HepG2 (cell line): Measurements from ENCODE around the gene POLR2M. TPM values are rescaled to one million over a fixed set of nuclear protein-coding genes. Genes with fewer than 3 reads are reported as not detected.

Experiments used
- ATAC-seq: fragments of 200-7000 bp; cut with Tn5 transposase; 3 replicates; pipeline ENCODE4 v1.9.1; 2020; ENCODE audit warnings: mild to moderate bottlenecking, moderate library complexity
- BruUV-seq: library from RNA; stranded (reverse); fragments of 400-500 nt; replicated peaks from 2 replicates; lab custom pipeline; 2021; lab: Mats Ljungman, UMichigan
- CTCF ChIA-PET: fragments of 300-600 bp; formaldehyde crosslinking; extraction: SDS; loops from one replicate; lab custom pipeline; 2021; ENCODE audit warnings: low total read pairs, inconsistent platforms, low intra/inter-chr PET ratio; lab: Yijun Ruan, JAX
- POLR2A ChIA-PET: fragments of 350-600 bp; sonication (Branson Sonifier 250); formaldehyde crosslinking; loops from one replicate; lab custom pipeline; 2020; ENCODE audit warnings: antibody characterized with exemption, inconsistent platforms; lab: Yijun Ruan, JAX
- DNase-seq: peaks from one replicate; pipeline ENCODE4 v3.0.0-alpha.2; 2015; ENCODE audit warnings: low spot score
- FAIRE-seq: peaks from 3 replicates; lab custom pipeline; 2011; peaks lifted over from hg19 to GRCh38; lab: Jason Lieb, UNC
- H2AFZ ChIP-seq: one replicate; pipeline ENCODE4 v1.6.1; 2011; ENCODE audit warnings: low read length, inconsistent platforms
- H3K27ac ChIP-seq: fragments of 300-600 bp; 3 replicates; pipeline ENCODE4 v1.8.0; 2011; ENCODE audit warnings: mixed run types, mild to moderate bottlenecking, mixed read lengths, low read length, inconsistent platforms; ENCODE audit not compliant: insufficient read depth; ENCODE audit errors: extremely low read length
- H3K27me3 ChIP-seq, 2 experiments: fragments of 200-600 bp in 1 of 2; 2 replicates in 1 of 2; 3 replicates in 1 of 2; pipeline versions ENCODE4 v1.6.0 to v1.8.0; 2011; ENCODE audit warnings: low read length in 2 of 2, mild to moderate bottlenecking in 2 of 2, moderate library complexity in 2 of 2, inconsistent platforms in 1 of 2; ENCODE audit not compliant: insufficient read depth in 2 of 2, control insufficient read depth in 1 of 2
- H3K36me3 ChIP-seq, 2 experiments: fragments of 200-600 bp in 1 of 2; replicated peaks in 1 of 2; 2 replicates in 1 of 2; 3 replicates in 1 of 2; pipeline versions ENCODE4 v1.5.1 to v1.8.0; 2011; ENCODE audit warnings: low read length in 2 of 2, inconsistent platforms in 1 of 2; ENCODE audit not compliant: insufficient read depth in 2 of 2, control insufficient read depth in 1 of 2
- H3K4me1 ChIP-seq: 2 replicates; pipeline ENCODE4 v1.5.1; 2012; ENCODE audit warnings: low read length, inconsistent platforms; ENCODE audit not compliant: insufficient read depth
- H3K4me2 ChIP-seq: 2 replicates; pipeline ENCODE4 v1.6.0; 2011; ENCODE audit warnings: low read depth, low read length, inconsistent platforms
- H3K4me3 ChIP-seq, 3 experiments: fragments of 200-600 bp in 1 of 3; sonication (generic), shearing (Covaris generic) in 1 of 3; replicated peaks in 1 of 3; 2 replicates each; pipeline ENCODE4 v1.5.1; 2011 to 2016; ENCODE audit warnings: low read length in 3 of 3, inconsistent platforms in 2 of 3, low read depth in 2 of 3, mild to moderate bottlenecking in 2 of 3, control low read depth in 1 of 3, mixed read lengths in 1 of 3; ENCODE audit not compliant: insufficient read depth in 1 of 3
- H3K79me2 ChIP-seq: one replicate; pipeline ENCODE4 v1.6.1; 2011; ENCODE audit warnings: low read length, inconsistent platforms; ENCODE audit not compliant: insufficient read depth
- H3K9ac ChIP-seq: 2 replicates; pipeline ENCODE4 v1.6.0; 2011; ENCODE audit warnings: mild to moderate bottlenecking, low read depth, low read length, inconsistent platforms; ENCODE audit not compliant: insufficient read depth
- H3K9me3 ChIP-seq: 2 replicates; pipeline ENCODE4 v1.5.1; 2012; ENCODE audit warnings: mild to moderate bottlenecking, low read length
- H4K20me1 ChIP-seq: 2 replicates; pipeline ENCODE4 v1.6.0; 2011; ENCODE audit warnings: inconsistent platforms, mild to moderate bottlenecking, low read length, moderate library complexity; ENCODE audit not compliant: insufficient read depth
- MTA3 ChIP-seq: sonication (generic); formaldehyde crosslinking; IDR thresholded peaks from 2 replicates; pipeline ENCODE4 v1.4.0; 2020; ENCODE audit warnings: missing genetic modification reagents
- PREB ChIP-seq: sonication (generic); formaldehyde crosslinking; IDR thresholded peaks from 2 replicates; pipeline ENCODE4 v1.4.0; 2020; ENCODE audit warnings: missing genetic modification reagents
- ZNF143 ChIP-seq: sonication (generic); formaldehyde crosslinking; IDR thresholded peaks from 2 replicates; pipeline ENCODE4 v1.4.0; 2020; ENCODE audit warnings: missing genetic modification reagents
- ZNF235 ChIP-seq: sonication (generic); formaldehyde crosslinking; IDR thresholded peaks from 2 replicates; pipeline ENCODE4 v1.8.1; 2023; ENCODE audit warnings: mild to moderate bottlenecking, missing genetic modification reagents, borderline replicate concordance
- ZNF850 ChIP-seq: sonication (generic); formaldehyde crosslinking; conservative IDR thresholded peaks from 2 replicates; pipeline ENCODE4 v1.9.0; 2021; ENCODE audit warnings: mild to moderate bottlenecking, missing genetic modification reagents
- WGBS: methylation state at CpG from one replicate; pipeline ENCODE4 v1.1.6; 2017; ENCODE audit warnings: low lambda C conversion rate; 5-methylcytosine and 5-hydroxymethylcytosine counted together
- in situ Hi-C: cut with HindIII; loops from 2 replicates; pipeline ENCODE4 v1.10.0; 2017; ENCODE audit warnings: low pct_unique_long_range_greater_than_20kb; ENCODE audit not compliant: extremely low pct_ligation_motif_present
- intact Hi-C: fragments of 100-400 bp; cut with micrococcal nuclease; formaldehyde crosslinking; loops from one replicate; pipeline ENCODE4 v1.10.0; 2022; ENCODE audit not compliant: unreplicated experiment
- polyA plus RNA-seq, 8 experiments: library from polyadenylated mRNA; depleted of rRNA in 3 of 8; stranded (reverse) in 7 of 8; unstranded in 1 of 8; fragments of >200 nt; fragmentation: Illumina TruSeq in 4 of 8; extraction: Trizol in 4 of 8; gene quantifications; 2 replicates each; pipeline versions ENCODE4 v1.2.1 to v1.2.3, GENCODE V29; 2011 to 2016; ENCODE audit warnings: low read depth in 4 of 8, missing spikeins in 1 of 8, mixed read lengths in 1 of 8; ENCODE audit not compliant: insufficient read depth in 1 of 8
- total RNA-seq, 5 experiments: library from RNA; depleted of rRNA; stranded (reverse); fragments of >200 nt; fragmentation: Illumina TruSeq; extraction: Trizol; gene quantifications; 2 replicates each; pipeline ENCODE4 v1.2.3, GENCODE V29; 2016; ENCODE audit warnings: low read depth in 1 of 5
- TF ChIP-seq, protein P1 (sequence below): IDR thresholded peaks from 2 replicates; pipeline ENCODE4 v1.6.1; 2018; ENCODE audit warnings: missing genetic modification reagents, mild to moderate bottlenecking, missing compliant biosample characterization

POLR2M gene
- total and polyA plus RNA-seq, 2 of the 13 experiments (the other 11 are each of a cell fraction or from before 2014, with no cell fraction given) = 25.9 to 48.5 TPM

GRCh38 chr15:57746786-57747185 lies 40.3 kb downstream of the POLR2M start:
- intact Hi-C loops = no loop called here
- in situ Hi-C loops = loop anchor here (10.0 kb wide), 1 partner anchor 318 kb away; the partner anchor contains the start of gene ALDH1A2
- Histone ChIP-seq H4K20me1 (no peaks in the 10 kb centered on the region), H3K79me2 (no peaks in the 10 kb centered on the region), H3K4me3 (peak overlapping the region in 1 of 3 experiments; percentile 15; a peak in 1 of 6 replicates), H3K27ac (no peak overlapping the region), H3K4me2 (peak overlapping the region; percentile 9; the same call in 1 of the 2 replicates), H3K27me3 (peaks cover 0 to 11% of the 10 kb centered on the region in 2 experiments; a peak in 1 of 5 replicates), H3K9ac (no peak overlapping the region), H2AFZ (peak overlapping the region; percentile 17), H3K4me1 (0 out of 2 replicates have a peak, but pooled peaks cover 8% of the 10 kb centered on the region), H3K36me3 (no peaks in the 10 kb centered on the region), H3K9me3 (no peaks in the 10 kb centered on the region)
- WGBS = 53% methylated on average over 9 of the region's 9 CpGs
- no peak for TF ChIP-seq ZNF850 (CRISPR knock-in tag)
- TF ChIP-seq ZNF235 = no peak
- TF ChIP-seq PREB (CRISPR knock-in tag) = no peak
- TF ChIP-seq MTA3 = no peak
- TF ChIP-seq, protein P1, sequence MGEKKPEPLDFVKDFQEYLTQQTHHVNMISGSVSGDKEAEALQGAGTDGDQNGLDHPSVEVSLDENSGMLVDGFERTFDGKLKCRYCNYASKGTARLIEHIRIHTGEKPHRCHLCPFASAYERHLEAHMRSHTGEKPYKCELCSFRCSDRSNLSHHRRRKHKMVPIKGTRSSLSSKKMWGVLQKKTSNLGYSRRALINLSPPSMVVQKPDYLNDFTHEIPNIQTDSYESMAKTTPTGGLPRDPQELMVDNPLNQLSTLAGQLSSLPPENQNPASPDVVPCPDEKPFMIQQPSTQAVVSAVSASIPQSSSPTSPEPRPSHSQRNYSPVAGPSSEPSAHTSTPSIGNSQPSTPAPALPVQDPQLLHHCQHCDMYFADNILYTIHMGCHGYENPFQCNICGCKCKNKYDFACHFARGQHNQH (CRISPR knock-in tag) = no peak
- no peak for TF ChIP-seq ZNF143
- DNase-seq = no peak
- ATAC-seq = no peak
- no peak for FAIRE-seq
- POLR2A ChIA-PET = no interaction called here
- no TSS peak for BruUV-seq
- CTCF ChIA-PET = no interaction called here
